Measurements from ENCODE around the gene HNRNPUL1. TPM values are rescaled to one million over a fixed set of nuclear protein-coding genes. Genes with fewer than 3 reads are reported as not detected.
"Not testable (repeated sequence)": the region's sequence is repeated elsewhere in the genome, so short reads cannot be mapped to it uniquely, and the experiment has no call there.

The HNRNPUL1 gene
- total RNA-seq, 2 donors from 2014 or later, result 248 to 319 TPM

- peak overlapping the region; percentile 75 for H3K4me3 Mint-ChIP-seq
- ATAC-seq (peak; percentile 54 to 56), DNase-seq (ENCODE audit: low spot score) (no peak)
- peaks cover 17 to 22% of the 10 kb centered on the region in 2 donors for H3K27me3 Mint-ChIP-seq
- H3K36me3 Mint-ChIP-seq, result no peaks in the 10 kb centered on the region
- peaks cover 5 to 6% of the 10 kb centered on the region in 2 donors for H3K4me1 Mint-ChIP-seq (ENCODE audit: low read depth in 2 of 2)
- H3K9me3 Mint-ChIP-seq, result no peaks in the 10 kb centered on the region
- peak overlapping the region in 1 of 2 donors; percentile 34 for H3K27ac Mint-ChIP-seq
These were observed 37.9 kb upstream of the HNRNPUL1 start for GRCh38 chr19:41226053-41226873.

GRCh38 chr19:41226874-41227390, 37.2 kb upstream of the HNRNPUL1 start:
- H3K27ac Mint-ChIP-seq, result no peak overlapping the region
- no peak for ATAC-seq

GRCh38 chr19:41228486-41228885, 35.7 kb upstream of the HNRNPUL1 start:
- ATAC-seq (no peak), DNase-seq (ENCODE audit: low spot score) (no peak)
- no peaks in the 10 kb centered on the region for H3K9me3 Mint-ChIP-seq
- H3K36me3 Mint-ChIP-seq, result no peaks in the 10 kb centered on the region
- peaks cover 9 to 13% of the 10 kb centered on the region in 2 donors for H3K27me3 Mint-ChIP-seq
- no peak overlapping the region for H3K27ac Mint-ChIP-seq
- peaks cover 5 to 6% of the 10 kb centered on the region in 2 donors for H3K4me1 Mint-ChIP-seq (ENCODE audit: low read depth in 2 of 2)
- no peak overlapping the region for H3K4me3 Mint-ChIP-seq

More at GRCh38 chr19:41226874-41227390, 37.2 kb upstream of the HNRNPUL1 start:
- Mint-ChIP-seq H3K9me3 (no peaks in the 10 kb centered on the region), H3K4me1 (ENCODE audit: low read depth in 2 of 2) (peaks cover 5 to 6% of the 10 kb centered on the region in 2 donors), H3K4me3 (peak overlapping the region; percentile 75), H3K27me3 (peaks cover 16 to 19% of the 10 kb centered on the region in 2 donors), H3K36me3 (no peaks in the 10 kb centered on the region)
- no peak for DNase-seq (ENCODE audit: low spot score)

- H3K27me3 Mint-ChIP-seq; H3K27ac Mint-ChIP-seq; H3K4me3 Mint-ChIP-seq; H3K4me1 Mint-ChIP-seq (ENCODE audit: low read depth in 2 of 2); H3K9me3 Mint-ChIP-seq; DNase-seq (ENCODE audit: low spot score); ATAC-seq; H3K36me3 Mint-ChIP-seq: not testable (repeated sequence)
These were observed 34.8 kb upstream of the HNRNPUL1 start for GRCh38 chr19:41229338-41229737.

GRCh38 chr19:41230067-41230857, 33.9 kb upstream of the HNRNPUL1 start:
- no peak overlapping the region for H3K4me3 Mint-ChIP-seq
- no peak for ATAC-seq

GRCh38 chr19:41232686-41233085, 31.5 kb upstream of the HNRNPUL1 start:
- peaks cover 0 to 2% of the 10 kb centered on the region in 2 donors for H3K27me3 Mint-ChIP-seq
- no peak overlapping the region for H3K4me3 Mint-ChIP-seq
- no peak overlapping the region for H3K27ac Mint-ChIP-seq
- DNase-seq (ENCODE audit: low spot score) (no peak), ATAC-seq (no peak)
- H3K4me1 Mint-ChIP-seq (ENCODE audit: low read depth in 2 of 2), result no peaks in the 10 kb centered on the region
- H3K9me3 Mint-ChIP-seq, result no peaks in the 10 kb centered on the region
- H3K36me3 Mint-ChIP-seq, result no peaks in the 10 kb centered on the region

More at GRCh38 chr19:41230067-41230857, 33.9 kb upstream of the HNRNPUL1 start:
- Mint-ChIP-seq H3K27me3 (peaks cover 6 to 7% of the 10 kb centered on the region in 2 donors), H3K27ac (no peak overlapping the region), H3K9me3 (no peaks in the 10 kb centered on the region), H3K4me1 (ENCODE audit: low read depth in 2 of 2) (peaks cover 5 to 6% of the 10 kb centered on the region in 2 donors), H3K36me3 (no peaks in the 10 kb centered on the region)
- no peak for DNase-seq (ENCODE audit: low spot score)

- DNase-seq (ENCODE audit: low spot score), result no peak
- Mint-ChIP-seq H3K9me3 (no peaks in the 10 kb centered on the region), H3K27ac (no peak overlapping the region), H3K27me3 (no peaks in the 10 kb centered on the region), H3K36me3 (no peaks in the 10 kb centered on the region), H3K4me3 (no peak overlapping the region), H3K4me1 (ENCODE audit: low read depth in 2 of 2) (no peaks in the 10 kb centered on the region)
- no peak for ATAC-seq
These were observed 30.4 kb upstream of the HNRNPUL1 start for GRCh38 chr19:41233748-41234240.

- ATAC-seq (no peak), DNase-seq (ENCODE audit: low spot score) (no peak)
- H3K36me3 Mint-ChIP-seq, result no peaks in the 10 kb centered on the region
- H3K4me1 Mint-ChIP-seq (ENCODE audit: low read depth in 2 of 2), result no peaks in the 10 kb centered on the region
- H3K9me3 Mint-ChIP-seq, result no peaks in the 10 kb centered on the region
- peaks cover 0 to 3% of the 10 kb centered on the region in 2 donors for H3K27me3 Mint-ChIP-seq
- H3K27ac Mint-ChIP-seq, result no peak overlapping the region
- no peak overlapping the region for H3K4me3 Mint-ChIP-seq
These were observed 29.5 kb upstream of the HNRNPUL1 start for GRCh38 chr19:41234512-41235168.

- DNase-seq (ENCODE audit: low spot score) (no peak), ATAC-seq (no peak)
- H3K36me3 Mint-ChIP-seq, result no peaks in the 10 kb centered on the region
- H3K27ac Mint-ChIP-seq, result no peak overlapping the region
- H3K4me3 Mint-ChIP-seq, result no peak overlapping the region
- H3K4me1 Mint-ChIP-seq (ENCODE audit: low read depth in 2 of 2), result no peaks in the 10 kb centered on the region
- no peaks in the 10 kb centered on the region for H3K9me3 Mint-ChIP-seq
- peaks cover 0 to 7% of the 10 kb centered on the region in 2 donors for H3K27me3 Mint-ChIP-seq
These were observed 28.7 kb upstream of the HNRNPUL1 start for GRCh38 chr19:41235480-41235879.

- Mint-ChIP-seq H3K4me3 (no peak overlapping the region), H3K4me1 (ENCODE audit: low read depth in 2 of 2) (no peaks in the 10 kb centered on the region), H3K9me3 (no peaks in the 10 kb centered on the region), H3K27me3 (peaks cover 0 to 7% of the 10 kb centered on the region in 2 donors), H3K27ac (no peak overlapping the region), H3K36me3 (no peaks in the 10 kb centered on the region)
- no peak for ATAC-seq
- no peak for DNase-seq (ENCODE audit: low spot score)
These were observed 25.9 kb upstream of the HNRNPUL1 start for GRCh38 chr19:41238244-41238643.

- no peaks in the 10 kb centered on the region for H3K36me3 Mint-ChIP-seq
- peaks cover 0 to 7% of the 10 kb centered on the region in 2 donors for H3K27me3 Mint-ChIP-seq
- H3K4me3 Mint-ChIP-seq, result no peak overlapping the region
- H3K4me1 Mint-ChIP-seq (ENCODE audit: low read depth in 2 of 2), result no peaks in the 10 kb centered on the region
- DNase-seq (ENCODE audit: low spot score) (no peak), ATAC-seq (no peak)
- H3K9me3 Mint-ChIP-seq, result no peaks in the 10 kb centered on the region
- H3K27ac Mint-ChIP-seq, result no peak overlapping the region
These were observed 24.8 kb upstream of the HNRNPUL1 start for GRCh38 chr19:41239363-41239762.

GRCh38 chr19:41239961-41240574, 24.1 kb upstream of the HNRNPUL1 start:
- Mint-ChIP-seq H3K27me3 (peaks cover 0 to 7% of the 10 kb centered on the region in 2 donors), H3K9me3 (no peaks in the 10 kb centered on the region), H3K4me1 (ENCODE audit: low read depth in 2 of 2) (no peaks in the 10 kb centered on the region), H3K27ac (no peak overlapping the region), H3K4me3 (no peak overlapping the region), H3K36me3 (no peaks in the 10 kb centered on the region)
- no peak for DNase-seq (ENCODE audit: low spot score)
- no peak for ATAC-seq

- Mint-ChIP-seq H3K4me3 (no peak overlapping the region), H3K27ac (no peak overlapping the region), H3K27me3 (peaks cover 0 to 7% of the 10 kb centered on the region in 2 donors), H3K9me3 (no peaks in the 10 kb centered on the region), H3K4me1 (ENCODE audit: low read depth in 2 of 2) (no peaks in the 10 kb centered on the region), H3K36me3 (no peaks in the 10 kb centered on the region)
- ATAC-seq, result no peak
- no peak for DNase-seq (ENCODE audit: low spot score)
These were observed 22.3 kb upstream of the HNRNPUL1 start for GRCh38 chr19:41241859-41242258.

All from natural killer cell treated with Interleukin-12 subunit alpha and Interleukin-12 subunit beta and Interleukin-15 and Interleukin-18, amount 100 ng/mL, for 72 hours (primary cell).